Stimulated activated naive CD8-positive, alpha-beta T cell treated with anti-CD3 and anti-CD28 coated beads, Interleukin-15, Interleukin-2, amounts not matched to agents 100 U/mL and 50 U/mL, for 24 hours (primary cell): Measurements from ENCODE around the gene TMOD3.
"Not testable (repeated sequence)": the region's sequence is repeated elsewhere in the genome, so short reads cannot be mapped to it uniquely, and the experiment has no call there.

Experiments used
- ATAC-seq: fragments of 150-1000 bp; cut with Tn5 transposase; one replicate; pipeline ENCODE4 v1.10.0; 2021
- DNase-seq: peaks from one replicate; pipeline ENCODE4 v3.0.0; 2021

The TMOD3 gene

DNA sequence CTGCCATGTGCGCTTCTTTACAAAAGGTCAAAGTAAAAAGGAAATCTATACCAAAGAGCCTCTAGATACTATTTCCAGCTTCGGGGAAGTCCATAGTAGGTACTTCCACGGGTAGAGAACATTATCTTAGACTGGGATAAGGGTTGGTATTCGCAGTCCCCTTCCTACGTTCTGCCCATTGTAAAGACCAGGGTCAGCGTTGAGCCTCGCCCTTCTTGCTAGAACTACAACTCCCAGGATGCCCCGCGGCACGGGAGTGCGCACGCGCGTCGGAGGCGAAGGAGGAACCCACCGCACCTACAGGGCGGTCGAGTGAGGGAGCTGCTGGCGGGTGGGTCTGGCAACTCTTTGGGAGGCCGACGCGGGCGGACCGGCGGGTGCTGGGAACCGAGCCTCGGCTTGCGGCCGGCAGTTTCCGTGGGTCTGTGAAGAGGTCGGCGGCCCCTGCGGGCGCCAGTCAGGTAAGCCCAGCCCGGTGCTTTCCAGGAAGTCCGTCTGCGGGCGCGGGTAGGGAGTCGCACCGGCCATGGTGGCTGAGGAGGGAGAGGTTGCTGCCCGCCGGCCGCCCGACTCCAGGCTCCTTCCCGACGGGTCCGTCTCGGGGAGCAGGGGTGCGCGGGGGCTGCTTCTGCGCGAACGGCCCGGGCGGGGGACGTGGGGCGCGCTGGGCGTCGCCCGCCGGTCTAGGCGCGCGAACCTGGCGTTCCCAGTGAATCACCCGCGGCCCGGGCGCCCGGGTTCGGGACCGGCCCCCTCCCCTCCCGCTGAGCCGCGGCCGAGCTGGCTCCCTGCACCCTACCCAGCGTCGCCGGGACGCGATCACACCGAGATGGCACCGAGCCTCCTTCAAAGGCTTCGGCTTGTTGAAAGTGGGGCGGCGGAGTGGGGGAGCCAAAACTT is at the start of gene TMOD3:
Gene TMOD3 (plus strand): TSS at position 278 of the 900 bp plus-strand sequence. CDS start 33,232 bp downstream, outside the sequence.
- ATAC-seq, result peak; percentile 91
- DNase-seq, result peak; percentile 94

DNA sequence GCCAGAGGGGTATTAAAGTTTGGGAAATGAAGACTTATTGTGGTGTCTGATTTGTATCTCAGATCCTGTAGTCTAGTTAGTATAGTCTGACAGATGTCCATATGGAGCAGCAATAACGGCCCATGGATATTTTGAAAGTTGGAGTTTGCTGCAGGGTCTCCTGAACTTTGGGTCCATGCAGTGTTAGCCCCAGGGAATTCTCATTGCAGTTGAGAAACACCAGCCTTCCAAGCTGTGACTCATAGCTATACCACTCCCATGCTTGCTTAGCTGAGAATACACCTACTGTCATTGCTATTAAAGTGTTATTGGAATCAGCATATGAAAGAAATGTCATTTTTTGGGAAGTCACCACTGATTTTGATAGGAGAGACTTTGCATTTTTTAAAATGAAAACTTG is 48.8 kb upstream of the TMOD3 start:
- no peak for ATAC-seq
- no peak for DNase-seq

DNA sequence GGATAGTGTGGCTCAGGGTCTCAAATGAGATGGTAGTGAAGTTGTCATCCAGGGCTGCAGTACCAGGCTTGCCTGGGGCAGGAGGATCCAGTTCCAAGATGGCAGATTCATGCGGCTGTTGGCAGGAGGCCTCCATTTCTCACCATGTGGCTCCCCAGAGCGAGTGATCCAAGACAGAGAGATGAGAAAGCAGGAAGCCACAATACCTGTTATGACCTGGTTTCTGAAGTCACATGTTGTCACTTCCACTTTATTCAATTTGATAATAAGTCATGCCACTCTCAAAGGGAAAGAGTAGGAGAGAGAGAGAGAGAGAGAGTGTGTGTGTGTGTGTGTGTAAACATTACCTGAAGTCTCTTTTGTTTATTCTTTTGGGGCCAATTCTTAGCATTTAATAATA is 47.9 kb upstream of the TMOD3 start:
- ATAC-seq (no peak), DNase-seq (no peak)

DNA sequence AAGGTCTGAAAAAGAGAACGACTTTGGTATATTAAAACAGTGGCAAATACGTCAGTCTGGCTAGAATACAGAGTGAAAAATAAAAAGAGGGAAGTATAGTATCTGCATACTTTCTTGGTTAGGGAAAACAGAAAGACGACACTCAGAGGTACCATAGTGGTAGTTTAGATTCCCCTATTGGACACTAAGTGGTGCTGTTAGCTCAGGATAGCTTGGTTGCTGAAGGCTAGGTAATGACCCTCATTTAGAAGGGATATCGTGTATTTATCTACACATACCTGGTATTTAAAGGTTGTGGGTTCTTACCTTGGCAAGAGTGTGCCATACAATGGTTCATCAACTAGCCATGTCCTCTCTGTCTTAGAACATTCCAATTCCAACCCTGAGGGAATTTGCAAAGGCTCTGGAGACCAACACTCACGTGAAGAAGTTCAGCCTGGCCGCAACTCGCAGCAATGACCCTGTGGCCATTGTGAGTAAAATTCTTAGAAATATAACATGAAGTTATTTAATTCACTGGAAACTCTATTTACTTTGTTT is 47.0 kb upstream of the TMOD3 start:
- DNase-seq (no peak), ATAC-seq (no peak)

DNA sequence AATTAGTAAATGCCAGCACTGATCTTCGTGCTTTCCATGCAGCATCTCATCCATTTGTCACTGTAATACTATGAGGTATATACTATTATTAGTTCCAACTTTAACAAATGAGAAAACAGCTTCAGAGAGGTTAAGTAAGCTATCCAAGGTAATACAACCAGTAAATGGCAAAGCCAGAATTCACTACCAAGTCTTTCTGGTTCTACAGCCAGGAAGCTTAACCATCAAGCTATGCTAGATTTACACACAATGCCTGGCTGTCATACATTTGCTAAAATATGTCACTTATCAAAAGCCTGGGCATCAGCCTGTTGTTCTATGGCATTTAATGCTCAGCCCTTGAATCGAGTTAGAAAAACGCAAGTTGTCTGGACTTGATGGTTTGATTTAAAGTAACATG is 45.5 kb upstream of the TMOD3 start:
- DNase-seq, result no peak
- no peak for ATAC-seq

GRCh38 chr15:51787130-51787529 is 42.3 kb upstream of the TMOD3 start:
- DNase-seq, ATAC-seq: not testable (repeated sequence)

DNA sequence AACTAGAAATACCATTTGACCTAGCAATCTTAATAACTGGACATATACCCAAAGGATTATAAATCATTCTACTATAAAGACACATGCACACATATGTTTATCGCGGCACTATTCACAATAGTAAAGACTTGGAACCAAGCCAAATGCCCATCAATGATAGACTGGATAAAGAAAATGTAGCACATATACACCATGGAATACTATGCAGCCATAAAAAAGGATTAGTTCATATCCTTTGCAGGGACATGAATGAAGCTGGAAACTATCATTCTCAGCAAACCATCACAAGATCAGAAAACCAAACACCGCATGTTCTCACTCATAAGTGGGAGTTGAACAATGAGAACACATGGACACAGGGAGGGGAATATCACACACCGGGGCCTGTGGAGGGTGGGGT is 37.0 kb upstream of the TMOD3 start:
- not testable (repeated sequence) for ATAC-seq, DNase-seq

DNA sequence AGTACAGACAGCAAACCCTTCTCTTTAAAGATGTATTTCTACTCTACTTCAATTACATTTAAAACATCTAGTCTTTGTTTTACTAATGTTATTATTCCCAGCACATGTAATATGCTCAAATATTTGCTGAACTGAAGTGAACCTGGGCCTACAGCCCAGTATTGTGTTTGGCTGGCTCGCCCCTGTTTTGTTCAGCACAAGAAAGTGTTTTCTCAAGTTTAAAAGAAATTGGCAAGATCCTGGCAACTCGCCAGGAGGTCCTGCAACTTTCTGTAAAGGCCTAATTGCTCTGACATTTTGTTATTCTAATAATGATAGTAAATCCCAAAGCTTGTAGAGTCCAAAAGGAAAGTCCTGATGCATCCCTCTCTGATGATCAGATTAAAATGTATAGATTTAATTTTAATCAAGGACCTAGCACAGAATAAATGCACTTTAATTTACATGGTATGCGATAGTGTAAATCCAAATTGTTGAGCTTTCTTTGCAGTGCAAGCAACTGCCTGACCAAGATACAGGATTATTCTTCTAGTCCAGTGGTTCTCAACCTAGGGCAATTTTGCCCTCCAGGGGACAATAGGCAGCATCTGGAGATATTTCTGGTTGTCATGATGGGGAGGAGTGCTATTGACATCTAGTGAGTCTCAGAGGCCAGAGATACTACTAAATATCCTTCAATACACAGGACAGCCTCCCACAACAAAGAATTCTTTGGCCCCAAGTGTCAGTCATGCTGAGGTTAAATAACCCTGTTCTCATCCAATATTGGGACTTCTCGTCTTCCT is 35.7 kb upstream of the TMOD3 start:
- DNase-seq (no peak), ATAC-seq (no peak)

DNA sequence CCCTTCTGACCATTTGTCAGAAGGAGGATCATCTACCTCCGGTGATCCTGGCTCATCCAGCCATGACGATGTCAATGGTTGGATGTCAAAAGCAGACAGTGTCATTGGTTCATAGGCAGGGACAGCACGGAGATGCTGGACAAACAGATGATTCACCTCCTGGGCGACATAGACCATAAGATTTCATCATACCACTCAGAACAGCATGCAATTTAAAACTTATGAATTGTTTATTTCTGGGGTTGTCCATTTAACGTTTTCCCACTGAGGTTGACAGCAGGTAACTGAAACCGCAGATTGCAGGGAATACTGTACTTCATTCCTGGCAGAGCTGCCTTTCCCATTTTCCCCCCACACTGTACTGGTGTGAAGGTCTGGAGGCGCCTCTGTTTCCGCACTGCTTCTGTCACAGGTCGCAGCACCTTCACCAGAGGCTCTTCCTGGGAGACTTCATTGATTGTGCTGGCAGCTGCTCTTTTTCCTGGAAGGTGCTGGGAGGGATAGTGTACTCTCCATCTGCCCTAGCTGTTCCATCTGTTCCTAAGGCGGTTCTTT is 32.5 kb upstream of the TMOD3 start:
- no peak for ATAC-seq
- DNase-seq, result no peak

DNA sequence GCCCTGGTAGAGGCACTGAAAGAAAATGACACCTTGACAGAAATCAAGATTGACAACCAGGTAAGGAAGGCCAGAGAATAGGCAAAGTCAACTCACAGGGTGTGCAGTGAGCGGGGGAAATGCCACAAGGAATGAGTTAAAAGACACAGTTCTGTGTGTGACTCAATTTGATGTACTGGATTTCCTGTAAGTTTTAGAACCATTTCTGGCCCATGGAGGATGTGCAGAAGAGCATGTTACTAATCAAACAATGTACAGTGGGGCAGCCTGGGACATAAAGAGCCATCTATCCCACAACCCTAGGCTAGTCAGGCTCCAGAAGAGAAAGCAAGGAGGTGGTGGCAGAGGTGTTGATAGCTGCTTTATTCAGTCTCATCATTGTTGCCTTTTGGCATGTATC is 31.2 kb upstream of the TMOD3 start:
- DNase-seq, result no peak
- ATAC-seq, result no peak

GRCh38 chr15:51799282-51800252 is 29.9 kb upstream of the TMOD3 start:
- DNase-seq (no peak), ATAC-seq (no peak)

DNA sequence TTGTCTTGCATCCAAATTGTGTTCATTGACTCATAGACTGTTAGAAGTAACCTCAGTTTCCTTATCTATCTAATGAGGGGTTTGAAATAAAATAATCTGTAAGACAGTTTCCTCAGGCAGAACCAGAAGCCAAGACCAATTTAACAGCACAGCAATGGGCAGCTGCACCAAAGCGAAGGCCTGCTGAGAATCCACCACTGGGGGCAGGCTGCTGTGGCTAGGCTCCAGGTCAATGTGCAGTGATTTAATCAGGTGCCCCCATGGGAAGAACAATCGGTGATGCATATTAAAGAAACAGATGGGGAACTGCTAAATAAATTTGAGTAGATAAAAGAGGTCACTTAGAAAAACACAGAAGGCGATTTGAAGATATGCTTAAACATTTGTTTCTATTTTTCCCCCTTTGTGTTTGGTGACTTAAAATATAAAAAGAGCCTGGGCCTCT is 28.0 kb upstream of the TMOD3 start:
- DNase-seq (peak; percentile 11), ATAC-seq (no peak)

DNA sequence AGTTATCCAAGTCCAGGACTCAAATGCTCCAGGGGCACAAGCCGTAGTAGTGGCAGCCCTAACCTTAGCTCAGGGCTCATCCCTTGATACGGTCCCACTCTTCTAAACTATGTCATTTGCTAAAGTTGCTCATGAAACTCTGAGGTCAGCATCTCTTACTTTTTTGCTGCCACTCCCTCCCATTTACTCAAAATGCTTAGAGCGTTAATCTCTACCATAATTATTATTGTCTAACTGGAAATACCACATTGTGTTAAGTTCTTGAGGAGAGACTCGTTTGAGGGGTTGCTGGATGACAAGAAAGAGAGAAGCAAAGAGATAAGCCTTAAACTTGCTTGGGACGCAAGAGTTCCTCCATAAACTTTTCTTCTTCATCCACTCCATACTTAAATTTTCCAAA is 26.9 kb upstream of the TMOD3 start:
- no peak for ATAC-seq
- DNase-seq, result no peak

GRCh38 chr15:51803965-51804364 is 25.5 kb upstream of the TMOD3 start:
- DNase-seq (no peak), ATAC-seq (no peak)

- DNase-seq, result no peak
Observed at GRCh38 chr15:51806123-51806522, 23.3 kb upstream of the TMOD3 start.

DNA sequence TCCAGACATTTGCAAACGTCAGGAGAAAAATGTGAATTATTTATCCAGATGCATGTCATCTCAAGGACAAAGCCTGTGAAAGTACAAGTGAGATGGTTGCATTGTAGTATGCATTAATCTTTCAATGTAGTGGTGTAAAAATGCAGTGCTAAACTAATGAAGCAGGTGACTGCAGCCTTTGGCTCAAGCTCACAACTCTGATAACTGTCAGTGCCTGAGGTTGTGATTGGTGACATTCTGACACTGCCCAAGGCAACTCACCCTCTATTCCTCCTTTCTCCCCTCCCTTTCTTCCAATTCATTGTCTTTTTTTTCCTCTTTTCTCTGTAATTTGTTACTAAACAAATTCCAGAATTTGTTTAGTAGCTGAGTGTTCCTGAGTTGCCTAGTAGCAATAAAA is 20.0 kb upstream of the TMOD3 start:
- no peak for DNase-seq
- no peak for ATAC-seq

More at GRCh38 chr15:51806123-51806522, 23.3 kb upstream of the TMOD3 start:
- no peak for ATAC-seq

DNA sequence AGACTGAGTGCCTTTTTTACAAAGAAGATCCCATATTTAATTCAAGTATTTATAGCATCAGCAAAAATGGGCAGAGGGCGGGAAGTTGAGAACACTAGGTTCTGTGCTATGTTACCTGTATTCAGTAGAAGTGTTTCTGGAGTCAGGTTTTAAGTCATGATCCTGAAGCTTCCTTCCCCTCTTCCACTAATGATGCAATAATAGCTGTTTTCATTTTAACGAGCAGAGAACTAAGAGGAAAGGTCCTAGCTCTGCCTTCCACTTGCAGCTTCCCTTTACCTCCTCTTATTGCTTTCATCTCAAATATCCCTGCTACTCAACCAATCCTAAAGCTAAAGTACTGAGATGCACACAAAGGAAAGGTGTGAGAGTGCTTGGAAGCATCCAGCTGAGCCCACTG is 16.9 kb upstream of the TMOD3 start:
- DNase-seq (no peak), ATAC-seq (no peak)

DNA sequence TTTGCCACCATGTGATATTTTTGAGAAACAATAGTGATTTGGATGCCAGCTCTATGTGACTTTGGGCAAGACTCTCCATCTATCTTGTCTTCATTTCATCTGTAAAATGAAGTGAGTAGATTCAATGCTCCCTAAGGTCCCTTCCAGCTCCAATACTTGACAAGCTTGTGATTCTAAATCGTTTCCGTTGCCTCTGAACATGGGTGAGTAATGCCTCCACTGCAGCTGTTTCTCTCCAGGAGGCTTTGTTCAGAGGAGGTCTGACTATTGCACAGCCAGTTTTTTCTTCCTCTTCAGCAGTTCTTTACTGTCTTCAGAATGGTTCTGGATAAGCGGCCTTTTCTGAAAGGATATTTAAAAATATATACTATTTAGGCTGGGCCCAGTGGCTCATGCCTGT is 14.8 kb upstream of the TMOD3 start:
- ATAC-seq (no peak), DNase-seq (no peak)

DNA sequence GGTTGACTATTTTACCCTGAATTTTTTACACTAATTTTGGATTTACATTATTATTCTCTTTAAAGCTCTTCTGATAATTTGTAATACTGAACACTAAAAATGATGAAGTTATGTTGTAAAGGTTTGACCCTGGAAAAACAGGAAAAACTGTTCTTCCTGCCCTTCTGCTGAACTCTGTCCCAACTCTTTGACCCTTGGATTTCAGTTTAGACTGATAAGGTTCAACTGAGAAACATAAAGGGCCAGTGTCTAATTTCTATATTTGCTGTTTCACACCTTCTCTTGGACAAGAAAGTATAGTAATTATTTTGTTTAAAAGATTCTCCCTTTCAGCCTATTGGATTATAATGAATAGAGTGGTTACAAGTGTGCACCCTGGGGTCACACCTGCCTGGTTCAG is 12.8 kb upstream of the TMOD3 start:
- DNase-seq, result no peak
- ATAC-seq, result no peak

GRCh38 chr15:51818150-51818549 is 11.3 kb upstream of the TMOD3 start:
- ATAC-seq (no peak), DNase-seq (no peak)

GRCh38 chr15:51825698-51826097 is 3.8 kb upstream of the TMOD3 start:
- DNase-seq (no peak), ATAC-seq (no peak)
